ENCODE measurements around the gene UBL4A.

Gene UBL4A

DNA sequence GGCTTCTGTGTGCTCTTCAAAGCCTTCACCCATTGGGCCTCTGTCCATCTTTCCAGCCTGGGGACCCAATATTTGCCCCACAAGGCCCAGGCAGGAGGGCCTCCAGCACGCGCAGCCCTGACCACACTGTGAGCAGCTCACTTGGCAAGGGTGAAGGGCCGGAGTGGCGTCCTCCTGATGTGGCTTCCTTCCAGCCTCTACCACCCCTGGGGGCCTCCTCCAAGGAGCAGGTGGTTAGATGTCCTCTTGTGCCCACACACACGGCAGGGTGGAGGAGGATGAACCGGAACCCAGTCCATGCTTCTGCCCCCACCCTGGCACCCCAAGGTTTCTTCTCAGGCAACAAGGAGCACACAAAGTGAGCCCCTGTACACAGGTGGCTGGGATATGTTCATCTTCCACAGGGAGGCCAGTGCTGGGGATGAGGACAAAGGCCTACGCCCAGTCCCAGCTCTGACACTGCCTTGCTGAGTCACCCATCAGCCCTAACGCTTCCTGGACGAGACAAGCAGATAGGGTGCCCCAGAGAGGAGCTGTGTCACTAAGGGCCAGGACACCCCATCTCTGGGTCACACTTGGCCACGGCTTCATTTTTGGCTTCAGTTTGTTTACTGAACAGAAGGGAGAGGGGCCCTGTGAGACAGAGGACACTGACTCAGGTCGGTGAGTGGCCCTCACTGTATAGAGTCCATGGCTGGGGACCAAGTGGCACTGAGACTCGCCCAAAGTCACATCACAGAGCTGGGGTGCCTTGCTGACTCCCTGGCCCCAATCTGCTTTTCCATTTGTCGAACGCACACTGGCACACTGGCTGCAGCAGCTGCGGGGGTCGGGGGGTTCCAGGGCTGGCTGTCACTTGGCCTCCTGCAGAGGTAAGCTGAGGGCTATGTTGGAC is 1.9 kb downstream of the UBL4A start:
- DNase-seq (ENCODE audit: low read depth, low spot score): no peak
- no peak overlapping the region for H3K27ac ChIP-seq

DNA sequence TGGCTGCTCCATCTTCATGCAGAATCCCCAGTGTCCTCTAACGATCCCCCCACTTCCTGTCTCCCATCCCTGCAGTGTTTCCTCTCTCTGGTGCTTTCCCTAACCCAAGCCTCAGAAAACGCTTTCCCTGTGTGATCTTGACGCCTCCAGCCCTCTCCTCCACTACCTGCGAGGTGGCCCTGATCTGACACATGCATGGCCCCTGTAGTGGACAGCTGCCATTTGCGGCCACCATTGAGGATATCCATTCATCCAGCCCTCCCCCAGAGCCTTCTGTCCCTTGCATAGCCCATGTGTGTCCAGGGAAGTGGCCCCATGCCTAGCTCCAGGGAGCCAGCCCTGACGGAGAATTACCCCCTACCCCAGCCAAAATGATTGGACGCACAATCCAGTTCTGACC is 3.1 kb downstream of the UBL4A start:
- no peak for DNase-seq (ENCODE audit: low read depth, low spot score)
- H3K27ac ChIP-seq: no peak overlapping the region

DNA sequence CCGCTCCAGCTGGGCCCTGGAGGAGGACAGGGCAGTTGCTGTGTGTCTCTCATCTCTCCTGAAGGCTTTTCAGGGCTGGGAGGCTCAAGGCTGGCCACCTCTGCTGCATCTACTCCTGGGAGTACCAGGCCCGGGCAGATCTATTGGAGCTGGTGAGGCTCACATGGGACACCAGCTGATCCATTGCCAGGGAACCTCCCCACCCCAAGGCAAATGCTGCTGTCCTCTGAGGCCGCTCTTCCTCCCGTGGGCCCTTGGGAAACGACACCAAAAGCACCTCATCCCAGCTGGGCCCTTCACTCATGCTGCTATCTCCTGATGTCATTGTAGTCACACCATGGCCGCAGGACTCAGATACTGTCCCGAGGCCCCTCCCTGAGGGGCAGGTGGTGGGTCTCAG is 3.6 kb downstream of the UBL4A start:
- DNase-seq (ENCODE audit: low read depth, low spot score): no peak
- no peak overlapping the region for H3K27ac ChIP-seq

DNA sequence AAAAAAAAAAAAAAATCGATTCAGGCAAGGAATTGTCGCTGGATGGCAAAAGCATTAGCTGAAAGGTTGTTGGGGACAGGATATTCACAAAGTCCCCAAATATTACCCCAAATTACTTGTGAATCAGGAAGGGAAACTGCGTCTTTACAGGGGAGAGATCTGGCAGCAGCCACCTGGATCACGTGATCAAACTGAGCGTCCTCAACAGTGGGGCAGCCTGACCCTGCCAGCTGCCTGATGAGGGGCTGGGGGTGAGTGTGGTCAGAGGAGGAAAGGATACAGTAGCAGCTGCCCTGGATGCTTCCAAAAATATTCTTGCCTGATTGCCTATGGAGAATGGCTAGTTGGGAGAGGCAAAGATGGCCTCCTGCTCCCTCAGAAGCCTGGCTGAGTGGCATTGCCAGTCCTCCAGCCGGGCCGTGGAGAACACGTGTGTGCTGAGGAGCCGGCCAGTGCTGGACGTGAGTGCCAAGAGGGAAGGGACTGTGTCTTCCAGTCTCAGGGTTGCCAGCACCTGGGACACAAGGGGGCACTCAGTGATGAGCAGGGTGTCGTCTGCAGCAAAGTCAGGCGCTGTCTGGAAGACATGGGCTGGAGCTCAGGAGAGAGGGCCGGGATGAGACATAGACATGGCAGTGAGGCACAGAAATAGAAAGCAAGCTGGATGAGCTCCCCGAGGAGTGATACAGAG is 4.4 kb downstream of the UBL4A start:
- no peak for DNase-seq (ENCODE audit: low read depth, low spot score)
- H3K27ac ChIP-seq: no peak overlapping the region

DNA sequence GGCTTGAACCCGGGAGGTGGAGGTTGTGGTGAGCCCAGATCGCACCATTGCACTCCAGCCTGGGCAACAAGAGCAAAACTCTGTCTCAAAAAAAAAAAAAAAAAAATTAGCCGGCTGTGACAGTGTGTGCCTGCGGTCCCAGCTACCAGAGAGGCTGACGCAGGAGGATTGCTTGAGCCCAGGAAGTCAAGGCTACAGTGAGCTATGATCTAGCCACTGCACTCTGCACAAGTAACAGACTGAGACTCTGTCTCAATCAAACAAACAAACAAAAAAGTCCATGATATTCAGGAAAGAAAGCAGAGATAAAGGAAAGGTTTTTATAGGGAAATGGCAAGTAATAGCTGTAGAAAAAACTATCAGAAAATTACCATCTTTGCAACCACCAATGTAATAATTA is 5.2 kb downstream of the UBL4A start:
- no peak for DNase-seq (ENCODE audit: low read depth, low spot score)
- no peak overlapping the region for H3K27ac ChIP-seq

DNA sequence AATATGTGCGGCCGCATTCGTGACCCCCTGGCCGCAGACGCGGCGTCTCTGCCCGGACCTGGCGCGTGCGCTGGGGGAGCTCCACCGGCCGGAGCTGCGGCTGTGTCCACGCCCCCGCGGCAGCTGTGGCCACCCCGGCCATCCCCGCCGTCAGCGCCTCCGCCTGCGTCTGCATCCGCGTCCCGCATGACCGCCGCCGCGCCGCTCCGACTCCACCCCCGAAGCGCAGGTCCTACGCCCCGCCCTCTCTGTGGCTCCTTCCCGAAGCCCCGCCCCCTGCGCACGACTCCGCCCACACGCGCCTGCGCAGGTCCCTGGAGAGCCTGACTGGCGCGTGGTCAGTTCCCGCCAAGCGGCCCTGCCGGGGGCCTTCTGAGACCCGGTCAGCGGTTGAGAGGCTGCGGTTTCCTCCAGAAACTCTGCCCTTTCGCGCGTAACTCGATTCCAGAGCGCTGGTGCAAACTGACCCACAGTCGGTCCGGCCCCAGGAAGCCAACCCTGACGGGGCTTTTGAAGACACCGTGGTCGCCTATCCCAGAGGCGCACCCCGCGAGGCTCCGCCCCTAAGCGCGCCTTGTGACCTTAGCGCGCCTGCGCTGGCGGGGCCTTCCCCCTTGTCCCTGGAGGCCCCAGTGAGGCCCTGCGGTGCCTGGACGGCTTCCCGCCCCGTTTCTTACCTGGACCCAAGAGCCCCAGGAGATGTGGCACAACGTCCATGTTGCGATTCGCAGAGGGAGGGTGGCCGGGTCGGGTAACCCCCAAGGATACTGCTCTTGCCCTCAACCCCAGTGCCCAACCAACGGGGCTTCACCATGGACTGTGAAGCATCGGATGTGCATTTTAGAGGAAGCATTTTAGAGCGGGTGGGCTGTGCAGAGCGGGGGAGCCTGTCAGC is 7.4 kb downstream of the UBL4A start, which contains the start of gene LAGE3:
LAGE3 (minus strand) TSS at position 554 of the 895 bp plus-strand sequence; CDS start at position 188, 366 bp downstream.
- no peak within 1 kb of the TSS for H3K27ac ChIP-seq
- no peak for DNase-seq (ENCODE audit: low read depth, low spot score)

DNA sequence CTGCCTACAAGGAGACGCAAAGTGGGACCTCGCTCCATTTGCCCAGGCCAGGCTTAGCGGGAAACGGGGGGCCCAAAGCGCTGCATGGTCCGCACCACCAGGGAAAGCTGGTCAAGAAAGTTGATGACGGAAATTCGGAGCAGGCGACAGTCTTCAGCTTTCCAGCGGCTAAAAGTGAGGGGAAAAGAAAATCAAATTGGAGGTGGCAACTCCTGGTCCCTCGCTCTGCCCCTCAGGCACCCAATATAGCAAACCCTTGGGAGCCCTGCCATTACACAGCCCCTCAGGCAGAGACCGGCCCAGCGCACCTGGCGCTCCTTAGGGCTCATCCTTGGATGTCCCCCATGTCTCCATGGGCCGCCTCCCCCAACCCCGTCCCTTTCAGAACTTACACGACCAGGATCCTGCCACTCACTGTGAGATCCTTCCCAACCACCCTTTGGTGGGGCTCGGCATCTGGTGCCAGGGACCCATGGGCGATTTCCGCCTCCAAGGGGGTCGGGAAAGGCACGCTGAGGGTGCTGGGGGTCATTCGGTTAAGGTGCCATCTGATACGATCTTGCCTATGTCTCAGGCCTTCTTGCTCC is 8.4 kb downstream of the UBL4A start:
- DNase-seq (ENCODE audit: low read depth, low spot score): no peak
- H3K27ac ChIP-seq: no peak overlapping the region

DNA sequence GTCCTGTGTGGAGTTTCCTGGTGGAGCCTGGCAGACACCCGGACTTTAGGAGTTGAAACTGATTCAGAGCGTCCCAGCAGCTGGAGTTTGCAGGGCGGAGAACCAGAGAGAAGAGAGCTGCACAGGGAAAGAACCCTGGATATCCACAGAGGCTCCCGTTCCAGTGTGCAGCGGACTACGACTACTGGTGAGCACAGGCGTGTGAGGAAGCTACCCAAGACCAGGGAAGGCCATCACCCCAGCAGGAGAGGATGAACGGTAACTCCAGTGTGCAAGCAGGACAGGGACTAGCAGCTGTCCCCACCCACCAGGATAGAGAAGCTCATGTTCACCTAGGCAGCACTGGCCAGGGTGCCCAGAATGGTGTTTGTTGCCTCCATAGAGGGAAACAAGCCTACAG is 9.6 kb downstream of the UBL4A start:
- no peak overlapping the region for H3K27ac ChIP-seq
- DNase-seq (ENCODE audit: low read depth, low spot score): no peak

DNA sequence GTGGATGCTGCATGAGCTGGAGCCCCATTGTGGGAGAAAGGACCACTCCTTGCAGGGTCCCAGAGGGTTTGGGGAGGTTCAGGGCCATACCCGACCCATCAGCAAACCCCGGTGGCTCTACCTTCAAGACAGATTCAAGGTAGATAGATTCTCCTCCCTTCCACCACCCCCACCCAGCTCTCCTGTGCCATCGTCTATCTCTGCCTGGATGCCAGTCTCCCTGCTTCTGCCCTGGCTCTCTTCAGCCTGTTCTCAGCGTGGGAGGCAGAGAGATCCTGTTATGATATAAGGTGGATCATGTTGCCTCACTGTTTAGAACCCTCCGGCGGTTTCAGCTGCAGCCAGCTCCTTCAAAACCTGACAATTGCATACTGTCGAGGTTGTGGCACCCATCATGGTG is 12.7 kb downstream of the UBL4A start:
- no peak overlapping the region for H3K27ac ChIP-seq
- no peak for DNase-seq (ENCODE audit: low read depth, low spot score)

DNA sequence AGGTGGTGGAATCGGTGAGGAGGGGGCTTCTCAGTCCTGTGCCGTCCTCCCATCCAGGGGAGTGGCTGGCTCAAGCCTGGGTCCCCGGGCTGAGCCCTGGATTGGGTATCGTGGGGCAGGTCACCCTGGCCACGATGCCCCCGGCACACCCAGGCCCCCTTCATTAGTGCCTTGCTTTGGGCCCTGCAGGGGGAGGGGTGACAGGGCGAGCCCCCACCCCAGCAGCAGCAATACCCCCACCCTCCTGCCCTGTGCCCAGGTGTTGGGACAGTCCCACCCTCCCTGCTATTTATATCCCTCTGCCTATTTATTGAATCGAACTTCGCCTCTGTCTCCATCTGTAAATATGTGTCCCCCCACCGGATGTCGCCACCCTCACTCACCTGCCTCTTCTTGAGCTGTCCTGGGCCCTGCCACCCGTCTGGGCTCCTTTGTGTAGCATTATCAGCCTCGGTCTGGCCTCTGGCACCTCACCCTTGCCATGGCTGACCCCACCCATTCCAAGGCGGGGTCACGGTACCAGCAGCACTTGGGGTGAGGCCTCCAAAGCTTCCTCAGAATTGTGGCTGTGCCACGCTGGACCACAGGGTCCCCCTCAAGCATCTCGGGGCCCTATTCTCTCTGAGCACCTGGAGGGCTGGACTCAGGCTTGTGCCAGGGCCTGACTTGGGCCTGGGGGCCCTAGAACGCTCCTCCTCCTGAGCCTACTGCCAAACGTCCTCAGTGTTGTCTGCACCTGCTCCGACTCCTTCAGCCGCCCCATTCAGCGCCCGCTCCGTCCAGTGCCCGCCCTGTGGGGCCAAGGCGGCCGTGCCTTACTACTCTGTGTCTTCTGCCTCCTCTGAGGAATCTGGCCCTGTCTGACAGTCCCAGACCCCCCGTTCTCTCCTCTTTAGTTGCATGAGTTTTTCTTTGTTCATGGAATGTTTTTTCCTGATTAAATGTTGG is 13.5 kb downstream of the UBL4A start:
- DNase-seq (ENCODE audit: low read depth, low spot score): no peak
- no peak overlapping the region for H3K27ac ChIP-seq

DNA sequence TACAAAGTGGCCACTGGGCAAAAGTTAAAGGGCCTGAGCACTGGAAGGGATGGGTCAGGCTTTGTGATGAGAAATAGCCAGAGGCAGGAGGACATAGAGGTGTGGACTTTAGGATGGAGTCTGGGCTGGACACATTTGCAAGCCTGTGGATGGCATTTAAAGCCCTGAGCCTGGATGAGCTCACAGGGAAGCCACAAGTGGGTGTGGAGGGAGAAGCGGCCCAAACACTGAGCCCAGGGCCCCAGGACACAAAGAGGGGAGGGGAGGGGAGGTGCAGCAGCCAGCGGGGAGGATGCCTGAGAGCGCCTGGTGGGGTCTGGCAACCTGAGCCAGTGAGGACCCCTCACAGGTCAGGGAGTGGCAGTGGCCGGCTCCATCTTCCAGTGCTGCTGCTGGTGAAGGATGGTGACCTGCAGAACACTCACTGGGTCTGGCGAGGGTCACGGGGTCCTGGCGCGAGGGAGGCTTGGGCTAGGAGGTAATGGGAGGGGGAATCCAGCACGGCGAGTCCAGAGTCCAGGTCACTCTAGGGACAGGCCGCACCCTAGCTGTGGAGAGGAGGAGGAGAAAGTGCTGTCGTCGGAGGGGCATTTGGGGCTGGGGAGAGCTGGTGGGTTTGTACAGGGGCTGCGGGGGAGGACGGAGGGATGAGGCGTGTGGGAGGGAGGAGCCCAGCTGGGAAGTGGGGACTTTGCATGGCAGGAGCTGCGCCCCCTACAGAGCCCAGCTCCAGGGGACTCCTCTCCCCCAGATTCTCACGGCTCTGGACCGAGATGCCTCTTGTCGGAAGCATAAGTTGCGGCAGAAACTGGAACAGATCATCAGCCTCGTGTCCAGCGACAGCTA is 14.4 kb downstream of the UBL4A start:
- H3K27ac ChIP-seq: no peak overlapping the region
- no peak for DNase-seq (ENCODE audit: low read depth, low spot score)

DNA sequence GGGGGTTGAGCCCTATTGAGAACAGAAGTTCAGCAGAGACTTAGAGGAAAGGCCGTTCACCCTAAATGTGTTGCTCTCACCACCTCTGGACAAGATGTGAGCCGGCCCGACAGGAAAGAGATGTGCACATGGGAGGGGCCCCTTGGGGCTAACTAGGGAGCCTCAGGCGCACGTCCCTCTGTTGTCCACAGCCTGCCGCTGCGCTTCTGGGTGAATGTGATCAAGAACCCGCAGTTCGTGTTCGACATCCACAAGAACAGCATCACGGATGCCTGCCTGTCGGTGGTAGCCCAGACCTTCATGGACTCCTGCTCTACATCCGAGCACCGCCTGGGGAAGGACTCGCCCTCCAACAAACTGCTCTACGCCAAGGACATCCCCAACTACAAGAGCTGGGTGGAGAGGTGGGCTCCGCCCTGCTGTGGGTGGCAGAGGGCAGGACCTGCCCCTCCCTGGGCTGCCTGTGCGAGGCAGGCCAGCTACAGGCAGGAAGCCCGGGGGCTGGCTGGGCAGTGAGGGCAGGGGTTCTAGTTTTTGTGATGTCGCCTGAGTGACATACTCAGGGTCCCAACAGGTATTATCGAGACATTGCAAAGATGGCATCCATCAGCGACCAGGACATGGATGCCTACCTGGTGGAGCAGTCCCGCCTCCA is 15.4 kb downstream of the UBL4A start:
- no peak for DNase-seq (ENCODE audit: low read depth, low spot score)
- H3K27ac ChIP-seq: no peak overlapping the region

DNA sequence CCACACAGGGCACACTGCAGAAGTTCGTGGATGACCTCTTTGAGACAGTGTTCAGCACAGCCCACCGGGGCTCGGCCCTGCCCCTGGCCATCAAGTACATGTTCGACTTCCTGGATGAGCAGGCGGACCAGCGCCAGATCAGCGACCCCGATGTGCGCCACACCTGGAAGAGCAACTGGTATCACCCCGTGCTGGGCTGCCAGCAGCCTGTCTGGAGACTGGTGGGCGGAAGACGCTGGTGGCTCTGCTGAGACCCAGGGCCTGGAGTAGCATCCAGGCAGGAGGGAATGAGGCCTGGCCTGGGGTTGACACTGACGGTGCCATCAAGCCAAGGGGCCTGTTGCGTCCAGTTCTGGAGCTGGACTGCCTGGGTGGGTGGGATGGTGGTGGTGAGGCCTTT is 16.0 kb downstream of the UBL4A start:
- no peak overlapping the region for H3K27ac ChIP-seq
- no peak for DNase-seq (ENCODE audit: low read depth, low spot score)

DNA sequence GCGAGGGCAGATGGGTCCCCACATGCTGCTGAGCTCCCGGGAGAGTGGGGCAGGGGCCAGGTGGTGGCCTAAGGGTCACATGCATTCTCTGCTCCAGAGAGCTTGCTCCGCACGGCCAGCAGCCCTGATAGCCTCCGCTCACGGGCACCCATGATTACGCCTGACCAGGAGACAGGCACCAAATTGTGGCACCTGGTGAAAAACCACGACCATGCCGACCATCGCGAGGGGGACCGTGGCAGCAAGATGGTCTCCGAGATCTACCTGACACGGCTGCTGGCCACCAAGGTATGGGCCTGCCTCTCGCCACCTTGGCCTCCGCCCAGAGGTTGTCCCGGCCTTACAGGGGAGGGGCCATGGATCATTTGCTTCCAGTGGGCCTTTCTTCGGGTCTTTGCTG is 16.5 kb downstream of the UBL4A start:
- no peak for DNase-seq (ENCODE audit: low read depth, low spot score)
- no peak overlapping the region for H3K27ac ChIP-seq

DNA sequence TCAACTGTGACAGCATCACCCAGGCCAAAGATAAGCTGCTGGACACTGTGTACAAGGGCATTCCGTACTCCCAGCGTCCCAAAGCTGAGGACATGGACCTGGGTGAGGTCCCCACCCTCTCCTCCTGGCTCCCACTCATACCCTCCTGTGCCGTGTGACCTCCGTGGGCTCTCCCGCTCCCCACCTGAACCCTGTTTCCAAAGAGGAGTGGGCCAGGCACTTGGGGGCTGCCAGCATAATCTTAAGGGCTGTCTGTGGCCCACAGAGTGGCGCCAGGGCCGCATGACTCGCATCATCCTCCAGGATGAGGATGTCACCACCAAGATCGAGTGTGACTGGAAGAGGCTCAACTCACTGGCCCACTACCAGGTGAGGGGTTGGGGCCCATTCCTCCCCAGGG is 17.3 kb downstream of the UBL4A start:
- DNase-seq (ENCODE audit: low read depth, low spot score): no peak
- no peak overlapping the region for H3K27ac ChIP-seq

DNA sequence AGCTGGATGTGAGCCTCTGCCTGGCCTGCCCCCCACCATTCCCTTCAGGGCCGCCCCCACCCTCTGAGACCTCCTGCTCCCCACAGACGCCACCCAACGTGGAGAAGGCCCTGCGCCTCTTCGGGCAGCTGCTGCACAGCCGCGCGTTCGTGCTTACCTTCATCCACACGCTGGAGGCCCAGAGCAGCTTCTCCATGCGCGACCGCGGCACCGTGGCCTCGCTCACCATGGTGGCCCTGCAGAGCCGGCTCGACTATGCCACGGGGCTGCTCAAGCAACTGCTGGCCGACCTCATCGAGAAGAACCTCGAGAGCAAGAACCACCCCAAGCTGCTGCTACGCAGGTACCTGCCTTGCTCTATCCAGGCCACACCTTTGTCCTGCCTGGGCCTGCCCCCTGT is 18.2 kb downstream of the UBL4A start:
- no peak overlapping the region for H3K27ac ChIP-seq
- DNase-seq (ENCODE audit: low read depth, low spot score): no peak

DNA sequence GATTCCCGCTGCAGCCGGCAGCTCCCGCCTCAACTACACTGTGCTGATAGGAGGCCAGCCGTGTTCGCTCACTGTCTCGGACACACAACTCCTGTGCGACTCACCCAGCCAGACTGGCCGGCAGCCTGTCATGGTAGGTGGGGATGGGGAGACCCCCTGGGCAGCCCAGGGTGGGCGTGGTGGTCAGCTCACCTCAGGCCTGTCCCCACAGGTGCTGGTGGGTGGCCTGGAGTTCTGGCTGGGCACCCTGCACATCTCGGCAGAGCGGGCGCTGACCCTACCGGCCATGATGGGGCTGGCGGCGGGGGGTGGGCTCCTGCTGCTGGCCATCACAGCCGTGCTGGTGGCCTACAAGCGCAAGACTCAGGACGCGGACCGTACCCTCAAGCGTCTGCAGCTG is 18.9 kb downstream of the UBL4A start:
- no peak for DNase-seq (ENCODE audit: low read depth, low spot score)
- H3K27ac ChIP-seq: no peak overlapping the region

DNA sequence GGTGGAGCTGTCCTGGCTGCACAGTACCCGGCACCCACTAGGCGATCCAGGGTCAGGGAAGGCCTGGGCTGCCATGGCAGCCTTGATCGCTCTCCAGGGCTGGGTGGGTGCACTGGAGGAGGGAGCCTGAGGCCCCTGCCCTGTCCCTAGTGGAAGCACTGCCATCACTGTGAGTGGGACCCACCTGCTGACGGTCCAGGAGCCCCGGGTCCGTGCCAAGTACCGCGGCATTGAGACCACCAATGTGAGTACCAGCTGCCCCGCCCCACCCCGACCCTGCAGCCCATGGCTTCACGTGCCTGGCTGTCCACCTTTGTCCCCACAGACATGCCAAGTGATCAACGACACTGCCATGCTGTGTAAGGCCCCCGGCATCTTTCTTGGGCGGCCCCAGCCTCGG is 19.5 kb downstream of the UBL4A start:
- H3K27ac ChIP-seq: no peak overlapping the region

More for the DNA sequence above, 19.5 kb downstream of the UBL4A start:
- DNase-seq (ENCODE audit: low read depth, low spot score): no peak
